ENCODE measurements around the gene KNCN.

KNCN gene

GRCh38 chr1:46523496-46524353 lies 27.7 kb downstream of the KNCN start:
- DNase-seq (ENCODE audit: low spot score) = no peak

- DNase-seq (ENCODE audit: low spot score) = no peak
Measured at GRCh38 chr1:46522969-46523320, 28.5 kb downstream of the KNCN start.

GRCh38 chr1:46522184-46522968 lies 29.1 kb downstream of the KNCN start:
- no peak for DNase-seq (ENCODE audit: low spot score)

- DNase-seq (ENCODE audit: low spot score) = no peak
Measured at GRCh38 chr1:46521414-46521813, 30.0 kb downstream of the KNCN start.

GRCh38 chr1:46520063-46520911 lies 31.2 kb downstream of the KNCN start:
- no peak for DNase-seq (ENCODE audit: low spot score)

GRCh38 chr1:46519209-46519608 lies 32.2 kb downstream of the KNCN start:
- DNase-seq (ENCODE audit: low spot score) = no peak

- DNase-seq (ENCODE audit: low spot score) = no peak
Measured at GRCh38 chr1:46517932-46518498, 33.4 kb downstream of the KNCN start.

- DNase-seq (ENCODE audit: low spot score) = no peak
Measured at GRCh38 chr1:46517010-46517600, 34.3 kb downstream of the KNCN start.

- DNase-seq (ENCODE audit: low spot score) = no peak
Measured at GRCh38 chr1:46516200-46516950, 35.1 kb downstream of the KNCN start.

- no peak for DNase-seq (ENCODE audit: low spot score)
Measured at GRCh38 chr1:46515576-46515975, 35.9 kb downstream of the KNCN start.

- DNase-seq (ENCODE audit: low spot score) = no peak
Measured at GRCh38 chr1:46513536-46513935, 37.9 kb downstream of the KNCN start.

- no peak for DNase-seq (ENCODE audit: low spot score)
Measured at GRCh38 chr1:46512792-46513190, 38.7 kb downstream of the KNCN start.

- DNase-seq (ENCODE audit: low spot score) = no peak
Measured at GRCh38 chr1:46512135-46512791, 39.2 kb downstream of the KNCN start.

GRCh38 chr1:46510998-46511365 lies 40.5 kb downstream of the KNCN start:
- DNase-seq (ENCODE audit: low spot score) = no peak

GRCh38 chr1:46510341-46510997 lies 41.0 kb downstream of the KNCN start:
- no peak for DNase-seq (ENCODE audit: low spot score)

- DNase-seq (ENCODE audit: low spot score) = no peak
Measured at GRCh38 chr1:46508757-46509156, 42.7 kb downstream of the KNCN start.

- DNase-seq (ENCODE audit: low spot score) = no peak
Measured at GRCh38 chr1:46506470-46507219, 44.8 kb downstream of the KNCN start.

GRCh38 chr1:46503421-46503820 lies 48.0 kb downstream of the KNCN start:
- DNase-seq (ENCODE audit: low spot score) = no peak

GRCh38 chr1:46501528-46501927 lies 49.9 kb downstream of the KNCN start:
- DNase-seq (ENCODE audit: low spot score) = no peak
